Stimulated activated CD4-positive, alpha-beta T cell treated with anti-CD3 and anti-CD28 coated beads, Interleukin-15, amount 100 ng/mL, for 48 hours (primary cell): ENCODE results near the gene INPP5A.
"Not testable (repeated sequence)": the region's sequence is repeated elsewhere in the genome, so short reads cannot be mapped to it uniquely, and the experiment has no call there.

Experiments
- DNase-seq, 2 donors: peaks; one replicate each; pipeline ENCODE4 v3.0.0-alpha.2; 2020; ENCODE audit warnings: low read depth in 2 of 2

INPP5A gene

DNA sequence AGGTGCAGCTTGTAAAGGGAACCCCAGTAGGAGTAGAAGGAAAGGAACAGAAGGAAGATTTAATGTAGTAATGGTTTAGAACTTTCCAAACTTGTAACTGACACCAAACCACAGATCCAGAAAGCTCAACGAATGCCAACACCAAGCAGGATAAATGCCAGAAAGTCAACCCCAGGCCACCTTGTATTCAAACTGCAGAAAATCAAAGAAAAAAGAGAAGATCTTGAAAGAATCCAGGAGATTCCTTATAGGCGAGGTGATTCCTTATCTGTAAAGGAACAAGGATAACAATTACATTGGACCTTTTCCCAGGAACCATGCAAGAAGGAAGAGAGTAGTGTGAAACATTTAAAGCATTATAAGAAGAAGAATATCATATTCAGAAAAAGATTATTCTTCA lies 154.7 kb downstream of the INPP5A start:
- no peak for DNase-seq

DNA sequence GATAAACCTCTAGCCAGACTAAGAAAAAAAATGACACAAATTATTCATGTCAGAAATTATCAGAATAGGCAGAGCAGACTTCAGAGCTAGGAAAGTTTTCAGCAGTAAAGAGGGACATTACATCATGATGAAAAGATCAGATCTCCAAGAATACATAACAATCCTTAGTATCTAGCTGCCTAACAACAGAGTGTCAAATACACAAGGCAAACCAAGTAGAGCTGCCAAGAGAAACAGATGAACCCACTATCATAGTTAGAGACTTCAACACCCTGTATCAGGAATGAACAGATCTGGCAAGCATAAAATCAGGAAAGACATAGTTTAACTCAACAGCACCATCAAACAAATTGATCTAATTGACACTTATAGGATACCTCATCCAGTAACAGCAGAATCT lies 156.1 kb downstream of the INPP5A start:
- no peak for DNase-seq

DNA sequence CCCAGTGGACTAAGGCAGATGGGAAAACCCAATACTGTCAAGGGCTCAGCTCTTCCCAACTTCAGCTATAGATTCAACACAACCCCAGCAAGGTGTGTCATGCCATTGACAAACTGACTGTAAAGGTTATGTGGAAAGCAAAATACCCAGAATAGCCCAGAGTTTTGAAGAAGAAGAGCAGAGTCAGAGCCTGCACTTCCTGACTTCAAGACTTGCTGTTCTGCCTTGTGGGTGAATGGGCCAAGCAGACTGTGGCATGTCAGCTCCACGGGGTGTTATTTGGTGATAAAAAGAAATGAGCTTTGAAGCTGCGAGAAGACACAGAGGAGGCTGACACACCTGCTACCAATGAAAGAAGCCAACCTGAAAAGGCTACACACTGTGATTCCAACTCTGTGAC lies 158.6 kb downstream of the INPP5A start:
- no peak for DNase-seq

DNA sequence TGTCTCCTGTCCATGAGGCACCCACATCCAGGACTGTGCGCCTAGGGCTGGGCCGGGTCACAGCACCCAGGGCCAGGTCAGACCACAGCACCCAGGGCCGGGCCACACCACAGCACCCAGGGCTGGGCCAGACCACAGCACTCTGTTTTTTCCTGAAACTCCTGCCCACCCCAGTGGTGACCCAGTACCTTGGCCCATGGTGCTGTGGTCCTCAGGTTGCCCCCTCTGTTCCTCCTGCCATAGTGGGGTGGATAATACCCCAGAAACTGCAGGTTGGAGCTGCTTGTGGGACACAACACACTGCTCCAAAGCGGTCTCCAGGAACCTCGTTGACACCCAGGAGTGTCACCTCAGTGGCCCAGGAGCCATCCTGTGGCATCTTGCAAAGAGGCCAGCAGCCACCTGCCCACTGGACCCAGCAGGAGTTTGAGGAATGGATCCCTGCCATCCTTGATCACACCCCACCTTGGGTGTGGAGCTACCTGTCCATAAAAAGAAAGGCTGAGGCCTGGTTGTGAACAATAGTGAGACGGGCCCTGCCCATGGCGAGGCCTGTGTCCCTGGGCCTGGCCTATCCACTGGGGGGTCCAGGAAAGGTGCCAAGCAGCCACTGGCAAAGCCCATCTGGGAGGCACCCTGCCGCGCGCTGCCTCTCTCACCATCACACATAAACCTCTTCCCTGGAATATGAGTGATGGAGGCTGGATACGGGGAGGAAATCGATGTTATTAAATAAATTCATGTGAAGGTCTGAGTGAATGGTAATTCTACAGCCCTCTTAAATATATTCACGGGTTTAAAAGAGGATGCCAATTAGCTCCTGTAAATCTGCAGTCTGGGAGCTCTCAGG lies 159.4 kb downstream of the INPP5A start:
- DNase-seq, result no peak

DNA sequence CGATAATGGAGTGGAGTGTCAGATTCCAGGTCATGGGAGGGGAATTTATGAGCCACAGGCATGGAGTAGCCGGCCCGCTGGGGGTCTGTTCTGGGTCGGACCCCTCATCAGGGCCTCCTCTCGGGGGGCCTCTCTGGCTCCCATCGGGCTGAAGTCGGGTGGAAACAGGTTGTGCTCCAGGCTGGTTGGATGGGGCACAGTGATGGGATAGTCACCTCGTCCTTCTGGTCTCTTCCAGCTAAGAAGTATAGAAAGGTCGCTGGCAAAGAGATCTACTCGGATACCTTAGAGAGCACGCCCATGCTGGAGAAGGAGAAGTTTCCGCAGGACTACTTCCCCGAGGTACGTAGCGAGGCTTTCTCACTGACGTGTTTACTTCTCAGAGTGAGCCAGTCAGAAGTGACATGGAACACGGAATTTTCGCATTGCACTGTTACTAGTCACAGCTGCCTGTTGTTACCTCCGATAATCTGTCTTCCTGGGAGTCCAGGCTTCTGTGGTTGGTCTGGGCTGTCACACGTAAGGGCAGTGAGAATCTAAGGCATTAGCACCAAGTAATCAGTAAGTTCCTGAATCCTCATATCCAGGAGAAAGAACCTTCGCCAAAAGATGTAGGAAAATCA lies 160.1 kb downstream of the INPP5A start:
- no peak for DNase-seq

DNA sequence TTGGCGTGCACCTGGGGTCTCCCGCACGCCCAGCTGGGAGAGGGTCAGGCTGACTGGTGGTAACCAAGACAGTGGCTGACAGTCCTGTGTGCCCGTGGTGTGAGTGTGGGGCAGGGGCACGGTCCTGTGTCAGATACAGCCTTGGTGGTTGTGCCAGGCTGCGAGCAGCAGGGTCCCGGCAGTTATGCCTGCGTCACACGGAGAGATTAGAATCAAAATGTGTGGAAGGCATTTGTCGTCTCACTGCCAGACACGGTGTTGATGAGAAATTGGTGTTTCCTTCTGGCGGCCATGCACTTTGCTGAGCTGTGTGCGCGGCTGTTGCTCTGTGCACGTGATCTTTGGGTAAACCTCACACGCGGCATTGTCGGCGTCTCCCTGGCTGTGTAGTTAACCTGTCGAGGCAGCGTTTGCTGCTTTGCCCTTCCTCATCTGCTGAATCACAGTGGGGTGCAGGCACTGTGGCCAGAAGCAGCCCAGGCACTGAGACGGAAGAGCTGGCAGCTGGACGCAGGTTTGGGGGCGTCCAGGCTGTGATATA lies 160.7 kb downstream of the INPP5A start:
- DNase-seq, result no peak

DNA sequence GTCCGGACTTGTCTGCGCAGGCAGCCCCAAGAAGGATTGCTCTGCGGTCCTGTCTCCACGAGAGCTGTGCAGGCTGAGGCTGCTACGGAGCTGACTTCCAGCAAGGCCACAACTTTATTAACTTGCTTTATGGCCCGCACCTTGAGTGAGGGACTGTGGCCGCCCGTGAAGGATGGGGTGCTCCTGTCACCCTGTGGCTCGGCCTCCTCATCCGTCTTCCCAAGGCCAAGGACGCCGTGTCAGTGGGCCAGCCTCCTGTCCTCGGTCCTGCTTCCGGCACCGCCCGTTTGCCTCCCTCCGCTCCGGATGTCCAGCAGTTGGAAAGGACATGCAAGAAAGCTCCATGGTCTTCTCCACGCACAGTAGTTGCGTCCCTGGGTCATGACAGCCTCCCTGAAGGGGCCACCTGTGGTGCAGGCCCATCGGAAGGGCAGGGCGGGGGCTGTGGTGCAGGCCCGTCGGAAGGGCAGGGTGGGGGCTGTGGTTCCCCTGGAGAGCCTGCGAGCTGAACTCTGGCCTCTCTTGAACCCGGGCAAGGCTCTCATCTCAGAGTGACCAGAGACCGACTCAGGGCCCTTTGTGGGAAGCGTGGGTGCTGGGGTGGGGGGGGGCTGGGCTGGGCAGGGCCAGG lies 161.3 kb downstream of the INPP5A start:
- no peak for DNase-seq

DNA sequence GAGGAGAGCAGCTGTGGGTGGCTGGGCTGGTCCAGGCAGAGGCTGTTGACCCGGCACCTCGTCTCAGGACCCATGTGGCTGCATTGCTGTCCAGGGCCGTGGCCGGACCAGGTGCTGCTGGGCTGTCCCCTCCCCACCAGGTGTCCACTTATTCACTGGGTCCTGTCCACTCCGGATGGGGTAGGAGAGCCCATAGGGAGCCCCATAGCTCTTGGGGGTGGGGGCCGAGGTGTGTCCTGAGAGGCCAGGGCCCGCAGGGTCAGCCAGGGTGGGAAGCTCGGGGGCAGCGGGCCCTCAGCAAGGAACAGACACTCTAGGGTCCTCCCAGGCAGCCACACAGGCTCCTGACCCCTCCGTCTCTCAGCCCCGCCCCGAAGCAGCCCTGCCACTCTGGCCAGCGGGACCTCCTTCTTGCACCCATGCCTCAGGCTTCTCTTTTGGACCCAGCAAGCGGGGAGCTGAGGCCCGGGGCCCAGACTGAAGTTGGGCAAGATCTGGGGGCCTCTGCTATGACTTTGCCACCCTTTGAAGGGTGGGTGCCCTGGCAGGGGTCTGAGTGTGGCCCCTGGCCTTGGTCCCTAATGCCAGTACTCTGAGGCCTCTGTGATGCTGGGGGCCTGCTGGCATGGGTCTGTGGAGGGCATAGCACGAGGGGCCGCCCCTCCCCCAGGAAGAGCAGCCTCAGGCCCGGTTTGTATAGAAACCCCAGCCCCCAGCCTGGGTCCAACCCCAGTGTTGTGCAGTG lies 162.0 kb downstream of the INPP5A start:
- DNase-seq, result no peak

DNA sequence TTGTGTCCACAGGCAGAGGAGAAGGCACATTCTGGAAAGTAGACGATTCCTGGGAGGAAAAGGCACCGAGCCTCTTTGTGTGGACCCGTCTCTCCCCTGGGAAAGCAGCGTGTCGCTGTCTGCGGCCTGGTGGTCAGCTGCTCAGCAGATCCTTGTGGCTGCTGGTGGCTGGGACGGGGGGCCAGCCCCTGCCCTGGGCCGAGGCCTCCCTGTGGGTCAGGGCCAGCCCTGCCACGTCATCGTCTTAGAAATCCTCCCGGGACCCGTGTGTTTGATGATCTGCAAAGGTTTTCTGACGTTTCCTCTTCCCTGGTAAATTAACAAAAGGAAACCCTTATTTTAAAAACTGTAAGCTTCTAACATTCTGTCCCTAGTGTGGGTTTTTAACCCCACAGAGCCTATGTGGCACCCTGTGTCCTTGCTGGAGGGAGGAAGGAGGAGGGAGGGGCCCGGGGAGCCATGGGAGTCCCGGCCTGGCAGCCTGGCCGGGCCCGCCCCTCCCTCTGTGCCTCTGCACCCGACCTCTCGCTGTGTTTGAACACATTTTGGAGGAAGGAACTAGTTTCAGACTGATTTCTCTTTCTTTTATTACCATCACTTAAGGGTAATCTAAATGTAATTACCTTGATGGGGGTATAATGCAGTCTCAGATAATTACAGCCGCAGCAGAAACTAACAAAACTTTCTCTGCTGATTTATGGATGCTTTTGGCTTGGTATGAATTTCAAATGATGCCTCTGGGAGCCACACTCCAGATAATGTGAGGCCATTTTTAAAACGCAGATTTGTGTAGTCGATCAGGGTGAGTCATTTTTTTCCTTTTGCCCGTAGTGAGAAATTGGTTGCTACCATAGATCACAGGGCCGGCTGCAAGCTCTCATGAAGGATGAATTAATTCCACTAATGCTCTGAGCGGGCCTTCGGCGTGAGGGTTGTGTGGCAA lies 162.8 kb downstream of the INPP5A start:
- DNase-seq, result no peak

DNA sequence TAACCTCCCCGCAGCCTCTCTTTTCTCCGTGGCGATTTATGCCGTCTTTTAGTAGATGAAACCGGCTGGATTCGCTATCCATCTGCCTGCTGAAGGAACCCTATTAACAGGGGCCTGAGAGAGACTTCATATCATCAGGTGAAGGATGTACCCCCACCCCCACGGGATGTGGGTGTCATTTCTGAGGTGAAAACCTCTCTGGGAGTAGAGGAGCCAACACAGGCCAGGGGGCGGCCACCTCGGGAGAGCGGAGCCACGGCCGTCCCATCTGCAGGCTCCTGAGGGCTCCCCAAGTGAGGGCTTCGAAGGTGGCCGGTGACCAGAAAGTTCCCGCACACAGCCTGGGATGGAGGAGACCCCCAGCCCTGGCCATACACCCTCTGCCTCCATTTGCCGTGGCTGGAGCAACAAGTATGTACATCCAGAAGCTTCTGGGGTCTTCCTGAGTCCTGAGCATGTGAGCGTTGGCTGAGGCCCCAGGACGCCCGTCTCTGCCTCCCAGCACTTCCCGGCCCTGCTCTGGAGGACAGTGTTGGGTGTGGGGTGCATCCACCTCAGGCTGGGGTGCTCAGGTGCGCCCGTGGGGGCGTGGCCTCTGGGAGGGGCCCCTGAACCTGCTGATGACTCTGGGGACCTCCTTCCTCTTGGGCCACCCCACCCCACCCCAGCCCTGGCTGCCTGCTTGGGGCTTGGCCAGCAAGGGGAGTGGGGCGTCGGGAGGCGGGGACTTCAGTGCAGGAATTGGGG lies 163.7 kb downstream of the INPP5A start:
- no peak for DNase-seq

DNA sequence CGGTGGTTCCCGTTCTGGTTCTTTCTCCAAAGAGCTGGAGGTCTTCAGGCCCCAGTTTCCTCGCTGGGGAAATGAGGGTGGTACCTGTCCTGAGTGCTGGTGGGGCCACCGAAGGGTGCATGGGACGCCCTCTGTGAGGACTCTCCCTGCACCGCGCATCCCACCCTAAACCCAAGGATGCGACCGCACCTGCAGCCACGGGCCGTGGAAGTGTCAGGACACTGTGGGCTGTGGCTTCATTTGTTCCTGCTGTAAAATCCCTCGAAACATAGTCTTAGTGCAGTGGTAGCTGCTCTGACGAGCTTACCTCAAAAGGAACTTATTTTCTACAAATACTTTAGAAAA lies 164.2 kb downstream of the INPP5A start:
- DNase-seq, result no peak

DNA sequence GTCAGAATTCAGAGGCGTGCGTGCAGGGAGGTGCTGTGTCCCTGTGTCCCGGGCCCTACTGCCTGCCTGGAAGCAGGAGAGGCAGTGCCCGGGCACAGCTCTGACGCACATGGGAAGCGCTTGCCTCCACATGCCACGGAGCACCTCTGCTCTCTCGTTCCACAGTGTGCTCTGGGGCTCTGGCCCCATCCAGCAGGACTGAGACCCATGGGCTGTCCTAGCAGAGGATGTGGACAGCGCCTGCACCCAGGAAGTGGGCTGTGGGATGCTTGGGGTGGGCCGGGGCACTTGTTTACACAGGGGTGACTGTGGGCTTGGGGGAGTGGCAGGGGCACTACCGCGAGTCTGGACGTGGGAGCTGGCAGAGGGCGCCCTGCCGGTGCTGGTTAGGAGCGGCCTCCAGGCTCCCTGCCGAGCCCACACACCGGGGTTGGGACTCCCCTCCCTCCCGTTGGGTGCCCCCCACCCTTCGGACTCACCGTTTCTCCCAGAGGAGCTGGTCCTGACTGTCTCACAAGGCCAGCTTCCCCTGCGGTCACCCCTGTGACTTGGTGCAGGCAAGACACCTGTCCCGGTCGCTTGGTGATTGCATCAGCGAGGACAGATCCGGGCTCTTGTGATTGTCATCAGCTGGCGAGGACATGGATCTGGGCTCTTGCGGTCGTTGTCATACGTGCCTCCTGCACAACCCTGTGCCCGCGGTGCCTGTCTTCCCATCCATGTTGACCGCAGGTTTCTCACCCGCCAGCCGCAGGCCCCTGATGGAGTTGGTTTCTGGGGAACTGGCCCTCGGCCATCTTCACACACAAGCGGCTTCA lies 165.2 kb downstream of the INPP5A start:
- DNase-seq, result no peak

DNA sequence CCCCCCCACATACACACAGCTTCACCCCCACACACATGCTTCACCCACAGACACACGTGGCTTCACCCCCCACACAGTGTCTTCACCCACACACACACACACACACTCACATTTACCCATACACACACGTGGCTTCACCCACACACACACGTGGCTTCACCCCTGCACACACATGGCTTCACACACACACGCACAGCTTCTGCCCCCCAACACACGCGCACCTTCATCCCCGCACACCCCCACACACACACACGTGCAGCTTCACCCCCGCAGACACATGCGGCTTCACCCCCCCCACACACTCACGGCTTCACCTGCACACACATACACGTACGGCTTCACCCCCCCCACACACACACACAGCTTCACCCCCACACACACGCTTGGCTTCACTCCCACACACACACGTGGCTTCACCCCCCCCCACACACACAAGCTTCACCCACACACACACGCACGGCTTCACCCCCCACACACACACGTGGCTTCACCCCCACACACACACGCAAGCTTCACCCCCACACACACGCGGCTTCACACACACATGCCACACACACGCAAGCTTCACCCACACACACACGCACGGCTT lies 165.9 kb downstream of the INPP5A start:
- no peak for DNase-seq

DNA sequence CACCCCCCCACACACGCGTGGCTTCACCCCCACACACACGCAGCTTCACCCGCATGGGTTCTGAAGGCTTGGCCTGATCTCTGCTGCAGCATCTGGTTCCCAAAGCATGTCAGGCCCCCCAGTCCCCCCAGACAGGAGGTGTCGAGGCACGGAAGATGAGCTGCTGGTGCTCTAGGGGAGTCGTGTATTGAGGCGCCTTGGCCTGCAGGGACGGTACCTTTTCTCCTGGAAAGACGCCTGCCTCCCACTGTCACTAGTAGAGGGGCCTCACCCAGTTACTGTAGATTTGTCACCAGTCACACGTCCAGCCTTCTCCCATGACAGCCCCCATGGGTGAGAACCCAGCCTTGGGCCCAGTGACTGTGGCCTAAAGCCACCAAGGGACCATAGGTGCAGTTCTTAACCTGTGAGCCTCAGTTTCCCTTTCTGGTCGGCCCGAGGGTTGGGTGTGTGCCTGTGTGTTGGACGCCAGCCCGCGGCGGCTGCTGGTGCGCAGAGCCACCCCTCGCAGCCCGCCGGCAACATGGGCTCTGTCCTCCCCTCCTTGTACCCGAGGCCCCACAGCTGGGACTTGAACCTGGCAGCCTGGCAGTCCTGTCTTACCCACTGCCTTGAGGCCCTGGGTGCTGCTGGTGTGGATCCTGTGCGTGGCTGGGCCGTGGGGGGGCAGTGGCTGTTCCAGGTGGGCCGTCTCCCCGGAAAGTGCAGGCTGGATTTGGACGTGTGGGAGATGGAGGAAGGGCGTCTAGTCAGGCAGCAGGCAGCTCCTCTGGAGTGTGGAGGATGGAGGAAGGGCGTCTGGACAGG lies 166.6 kb downstream of the INPP5A start:
- DNase-seq, result no peak

DNA sequence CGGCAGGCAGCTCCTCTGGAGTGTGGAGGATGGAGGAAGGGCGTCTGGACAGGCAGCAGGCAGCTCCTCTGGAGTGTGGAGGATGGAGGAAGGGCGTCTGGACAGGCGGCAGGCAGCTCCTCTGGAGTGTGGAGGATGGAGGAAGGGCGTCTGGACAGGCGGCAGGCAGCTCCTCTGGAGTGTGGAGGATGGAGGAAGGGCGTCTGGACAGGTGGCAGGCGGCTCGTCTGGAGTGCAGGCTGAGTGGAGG lies 167.2 kb downstream of the INPP5A start:
- DNase-seq, result not testable (repeated sequence)

DNA sequence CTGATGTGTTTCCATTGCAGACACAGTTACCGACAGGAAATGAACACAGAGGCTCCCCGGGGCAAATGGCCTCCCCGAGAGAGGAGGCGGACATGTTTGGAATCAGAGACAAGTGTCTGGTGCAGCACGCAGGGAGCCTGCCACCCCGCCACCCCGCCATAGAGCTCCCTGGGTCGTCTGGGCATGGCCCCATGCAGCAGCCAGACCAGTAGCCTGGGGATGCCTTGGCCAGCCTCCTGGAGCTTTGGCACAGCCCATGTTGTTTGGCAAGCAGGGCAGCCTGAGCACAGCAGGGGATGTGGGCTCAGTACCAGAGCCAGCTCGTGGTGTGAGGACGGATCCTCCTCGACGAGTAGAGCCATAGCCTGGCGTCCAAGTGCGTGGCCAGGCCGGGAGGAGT lies 167.6 kb downstream of the INPP5A start:
- no peak for DNase-seq

DNA sequence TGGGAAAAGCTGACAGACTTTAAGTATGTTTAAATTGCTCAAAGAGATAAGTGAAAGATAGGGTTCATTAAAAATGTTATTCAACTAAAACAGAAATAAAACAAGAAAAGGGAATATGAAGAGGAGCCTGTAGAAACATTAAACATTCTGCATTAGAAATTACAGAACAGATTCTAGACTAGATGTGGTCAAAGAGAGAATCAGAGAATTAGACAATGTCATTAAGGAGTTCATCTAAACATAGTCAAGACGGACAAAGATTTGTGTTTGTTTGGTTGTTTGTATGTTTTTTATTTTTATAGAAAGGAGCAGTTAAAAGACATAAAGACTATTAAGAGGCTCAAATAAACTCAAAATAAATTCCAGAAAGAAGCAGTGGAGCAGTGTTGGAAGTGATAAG lies 168.4 kb downstream of the INPP5A start:
- no peak for DNase-seq

DNA sequence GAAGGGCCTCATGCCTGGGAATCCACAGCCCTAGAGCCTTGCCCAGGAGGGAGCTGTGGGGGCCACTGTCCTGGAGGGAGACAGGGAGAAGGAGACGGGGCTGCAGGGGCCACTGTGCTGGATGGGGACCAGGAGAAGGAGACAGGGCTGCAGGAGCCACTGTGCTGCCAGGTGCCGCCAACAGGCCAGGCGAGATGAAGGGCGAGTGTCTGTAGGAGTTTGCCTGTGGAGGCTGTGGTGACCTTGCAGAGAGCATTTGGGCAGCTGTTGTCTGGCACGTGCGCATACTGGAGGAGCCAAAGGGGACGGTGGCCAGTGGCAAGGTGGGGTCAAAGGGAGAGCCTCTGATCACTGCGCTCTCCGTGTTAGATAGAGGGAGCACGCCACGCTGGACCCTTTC lies 169.1 kb downstream of the INPP5A start:
- no peak for DNase-seq
